ENCODE data around the gene FARS2. TPM values are rescaled to one million over a fixed set of nuclear protein-coding genes. Genes with fewer than 3 reads are reported as not detected.

Gene FARS2
- polyA plus RNA-seq, 10 donors: 9.2 to 14.0 (median 11.9) TPM

- no peak for DNase-seq
Observed at GRCh38 chr6:5285526-5285925, 24.2 kb downstream of the FARS2 start.

- DNase-seq: no peak
Observed at GRCh38 chr6:5286780-5287179, 25.5 kb downstream of the FARS2 start.

DNA sequence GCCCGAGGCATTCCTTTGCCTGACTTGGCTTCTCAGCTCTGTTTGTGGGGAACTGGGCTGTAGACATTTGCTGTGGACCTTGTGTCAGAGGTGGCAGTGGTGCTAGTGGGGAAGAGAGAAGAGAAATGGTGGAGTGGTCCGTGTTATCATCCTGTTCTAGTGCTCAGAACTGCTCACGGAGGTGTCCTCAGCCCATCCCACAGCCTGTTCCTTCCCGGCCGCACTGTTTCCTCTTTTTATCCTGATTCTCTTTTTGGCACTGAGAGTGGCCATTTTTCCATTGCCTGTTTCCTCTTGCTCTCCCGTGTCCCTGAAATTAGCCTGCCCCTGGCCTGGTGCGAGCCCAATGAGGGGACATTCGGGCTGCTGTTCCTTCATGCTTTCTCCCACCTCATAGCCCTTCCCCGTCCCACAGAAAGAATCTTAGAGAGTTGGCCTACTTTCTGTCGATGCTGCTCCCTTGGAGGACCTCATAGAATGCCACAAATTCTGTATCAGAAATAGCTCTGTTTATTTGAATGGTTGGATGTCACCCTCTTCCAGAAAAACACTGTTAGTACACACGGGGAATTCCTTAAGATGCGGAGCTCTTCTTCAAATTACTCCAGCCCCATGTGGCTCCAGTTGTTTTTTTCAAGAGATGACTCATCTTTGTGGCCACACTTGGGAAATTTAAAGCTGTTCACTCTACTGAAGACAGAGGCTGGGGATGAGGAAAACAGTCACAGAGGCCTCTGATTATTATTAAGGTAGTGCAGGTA, 26.1 kb downstream of the FARS2 start:
- peak in 1 of 3 donors; percentile 31 for DNase-seq

GRCh38 chr6:5287966-5288297, 26.6 kb downstream of the FARS2 start:
- no peak for DNase-seq

DNA sequence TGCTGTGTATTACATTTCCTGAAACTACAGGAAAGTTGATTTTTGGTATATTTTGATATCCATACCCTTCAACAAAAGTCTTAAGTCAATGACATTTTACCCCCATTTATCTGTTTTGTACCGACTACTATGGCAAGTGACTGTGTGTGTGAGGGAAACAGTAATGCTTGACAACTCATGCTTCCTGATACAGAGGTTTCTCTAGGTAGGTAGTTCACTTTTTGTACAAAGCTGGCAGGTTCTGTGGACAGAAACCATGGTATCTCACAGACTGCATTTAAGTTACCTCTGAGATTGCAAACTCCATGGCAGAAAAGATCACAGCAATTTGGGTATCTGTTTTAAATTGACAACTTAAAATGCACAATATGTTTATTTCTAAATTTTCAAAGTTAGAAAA, 28.8 kb downstream of the FARS2 start:
- no peak for DNase-seq

- no peak for DNase-seq
Observed at GRCh38 chr6:5290500-5290899, 29.2 kb downstream of the FARS2 start.

DNA sequence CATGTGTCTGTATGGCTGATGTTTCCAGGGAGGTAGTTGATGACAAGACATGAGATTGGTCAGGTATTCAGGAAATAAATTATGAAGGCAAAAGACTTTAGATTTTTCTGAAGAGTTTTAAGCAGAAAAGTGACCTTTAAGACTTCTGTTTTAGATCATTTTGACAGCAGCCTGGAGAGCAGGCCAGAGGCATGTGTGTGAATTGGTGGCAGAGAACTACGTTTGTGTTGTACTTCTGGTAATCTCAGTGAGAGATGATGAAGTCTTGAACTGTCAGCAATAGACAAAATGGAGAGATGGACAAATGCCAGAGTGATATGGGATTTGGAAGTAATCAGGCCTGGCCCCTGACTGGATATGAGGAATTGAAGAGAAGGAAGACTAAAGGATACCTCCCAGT, 30.8 kb downstream of the FARS2 start:
- no peak for DNase-seq

DNA sequence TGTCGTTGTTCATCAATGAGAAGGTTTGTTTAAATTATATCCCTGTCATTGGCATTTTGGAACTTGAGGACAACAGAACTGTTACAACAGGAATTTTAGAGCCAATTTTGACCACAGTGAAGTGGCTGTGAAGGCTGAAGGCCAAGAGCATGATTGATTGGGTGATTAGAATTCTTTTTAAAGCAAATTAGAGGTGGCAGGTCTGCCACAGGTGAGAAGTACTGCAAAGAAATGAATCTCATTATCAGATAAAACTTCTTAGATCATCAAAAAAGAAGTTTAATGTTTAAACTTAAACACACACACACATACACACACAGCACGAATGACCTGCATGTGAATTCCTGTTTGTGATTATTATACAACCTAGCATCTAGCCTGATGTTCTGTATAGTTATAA, 32.4 kb downstream of the FARS2 start:
- DNase-seq: no peak

DNA sequence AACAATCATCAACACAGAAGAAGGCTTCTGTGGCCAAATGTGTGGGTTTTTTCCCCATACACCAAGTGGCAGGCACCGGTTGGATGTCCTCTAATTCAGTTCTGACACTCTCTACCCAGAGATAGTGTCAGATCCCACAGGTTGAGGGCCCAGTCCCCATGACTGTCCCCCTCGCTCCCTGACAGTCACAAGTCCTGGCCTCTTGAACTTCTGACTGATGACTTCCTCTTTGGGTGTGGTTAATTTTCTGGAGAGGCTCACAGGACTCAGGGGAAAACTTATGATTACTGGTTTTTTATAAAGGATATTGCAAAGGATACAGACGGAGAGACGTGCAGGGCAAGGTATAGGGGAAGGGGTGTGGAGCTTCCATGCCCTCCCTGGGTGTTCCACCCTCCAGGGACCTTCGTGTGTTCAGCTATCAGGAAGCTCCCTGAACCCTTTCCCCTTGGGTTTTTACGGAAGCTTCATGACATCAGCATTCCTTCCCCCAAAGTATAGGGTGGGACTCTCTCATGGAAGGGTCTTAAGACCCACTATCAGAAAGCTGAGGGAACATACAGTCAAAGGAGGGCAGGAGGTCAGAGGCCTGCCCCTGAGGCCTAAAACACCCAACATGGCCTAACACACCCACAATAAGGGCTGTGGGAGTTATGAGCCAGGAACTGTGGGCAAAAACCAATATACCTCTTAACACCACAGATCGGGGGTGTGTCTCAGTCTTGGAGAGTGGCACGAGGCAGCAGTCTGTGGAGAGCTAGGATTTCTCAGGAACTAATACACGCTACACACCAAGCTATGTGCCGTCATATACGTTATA, 33.3 kb downstream of the FARS2 start:
- no peak for DNase-seq

GRCh38 chr6:5295623-5296022, 34.3 kb downstream of the FARS2 start:
- no peak for DNase-seq

DNA sequence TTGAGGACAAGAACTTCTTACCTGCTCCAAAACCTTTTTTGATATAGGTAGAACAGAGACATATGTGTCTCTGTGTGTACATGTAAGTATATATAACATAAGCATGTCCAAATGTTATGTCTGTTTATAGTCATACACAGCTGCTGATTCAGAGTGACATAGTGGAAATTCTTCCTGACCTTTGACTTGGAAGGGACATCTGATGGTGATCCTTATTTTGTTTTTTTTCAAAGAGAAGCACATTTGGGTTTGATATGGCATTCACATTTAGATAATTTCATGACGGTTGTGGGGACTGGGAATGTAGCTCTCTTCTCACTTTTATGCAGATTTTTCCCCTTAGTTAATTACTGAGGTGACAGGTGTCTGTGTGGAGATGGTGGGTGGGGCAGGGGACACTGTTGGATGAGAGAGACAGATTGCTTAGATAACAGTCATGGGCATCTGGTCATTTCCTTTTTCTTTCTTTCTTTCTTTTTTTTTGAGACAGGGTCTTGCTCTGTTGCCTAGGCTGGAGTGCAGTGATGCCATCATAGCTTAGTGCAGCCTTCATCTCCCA, 39.0 kb downstream of the FARS2 start:
- no peak for DNase-seq

DNA sequence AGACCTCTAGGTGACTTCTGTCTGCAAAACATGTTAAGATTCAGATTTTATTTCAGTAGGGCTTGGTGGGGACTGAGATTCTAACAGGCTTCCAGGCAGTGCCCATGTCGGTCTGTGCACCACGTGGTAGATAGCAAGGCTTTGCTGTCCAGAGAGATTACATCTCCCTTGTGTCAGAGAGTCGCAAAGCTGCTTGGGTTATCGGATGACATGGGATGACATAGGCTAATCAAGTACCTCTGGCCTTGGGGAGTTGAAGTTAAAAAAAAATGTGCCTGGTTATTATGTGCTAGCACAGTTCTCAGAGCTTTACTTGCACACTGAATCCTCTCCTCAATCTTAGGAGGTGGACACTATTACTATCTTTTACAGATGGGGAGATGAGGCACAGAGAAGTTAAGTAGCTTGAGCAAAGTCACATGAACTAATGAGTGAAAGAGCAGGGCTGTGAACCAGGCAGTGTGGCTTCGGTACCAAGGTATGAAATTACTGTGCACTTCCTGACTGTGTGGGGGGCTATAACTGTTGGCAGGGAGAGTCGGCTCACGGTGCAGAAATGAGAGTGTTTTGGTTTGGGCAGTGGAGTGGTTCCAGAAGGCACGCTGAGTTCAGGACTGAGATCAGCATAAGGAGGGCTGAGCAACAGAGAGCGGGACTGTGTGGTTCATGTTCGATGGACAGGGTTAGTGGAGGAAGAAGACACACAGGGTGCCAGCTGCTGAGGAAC, 41.1 kb downstream of the FARS2 start:
- DNase-seq: no peak

DNA sequence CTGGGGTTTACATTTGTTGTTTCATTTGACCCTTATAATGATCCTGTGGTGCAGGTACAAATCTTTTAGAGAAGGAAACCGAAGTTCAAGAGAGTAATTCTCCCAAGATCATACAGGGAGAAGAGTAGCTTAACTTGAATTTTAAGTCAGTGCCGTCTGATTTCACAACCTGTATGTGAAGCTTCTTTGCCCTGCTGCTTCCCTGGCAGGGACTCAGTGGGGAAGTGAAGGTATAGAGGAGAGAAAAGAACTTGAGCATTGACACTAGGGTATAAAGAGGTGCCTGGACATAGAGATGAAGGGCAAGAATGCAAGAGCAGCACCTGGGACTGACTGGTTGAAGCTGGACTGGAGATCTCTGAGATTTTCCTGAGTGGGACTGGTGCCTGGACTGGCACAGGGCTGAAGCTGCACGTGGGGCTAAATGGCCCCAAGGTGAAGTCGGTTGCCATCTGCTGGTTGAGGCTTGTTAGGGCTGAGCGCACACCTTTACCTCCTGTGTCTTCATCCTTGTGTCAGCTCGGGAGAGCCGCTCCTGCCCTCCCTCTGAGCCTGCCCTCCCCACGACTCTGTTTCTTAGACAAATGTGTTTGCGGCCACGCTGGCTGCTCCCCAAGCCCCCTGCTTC, 41.8 kb downstream of the FARS2 start:
- DNase-seq: peak in 1 of 3 donors; percentile 15

DNA sequence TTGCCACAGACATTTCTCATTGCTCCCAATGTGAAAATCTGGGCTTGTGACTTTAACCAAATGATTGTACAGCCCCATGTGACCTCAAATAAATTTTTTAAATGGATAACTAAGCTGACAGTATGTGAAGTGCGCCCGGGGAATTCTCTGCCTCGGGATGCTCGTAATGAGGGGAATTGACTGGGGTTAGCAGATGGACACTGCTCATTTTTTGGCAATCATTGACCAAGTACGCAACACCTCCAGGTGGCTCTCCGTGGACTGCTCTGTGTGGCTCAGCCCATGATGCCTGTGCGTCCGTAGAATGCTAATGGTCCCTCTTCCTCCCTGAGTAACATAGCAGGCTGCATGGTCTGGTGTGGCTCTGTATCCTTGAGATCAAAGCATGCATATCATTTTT, 42.4 kb downstream of the FARS2 start:
- no peak for DNase-seq

DNA sequence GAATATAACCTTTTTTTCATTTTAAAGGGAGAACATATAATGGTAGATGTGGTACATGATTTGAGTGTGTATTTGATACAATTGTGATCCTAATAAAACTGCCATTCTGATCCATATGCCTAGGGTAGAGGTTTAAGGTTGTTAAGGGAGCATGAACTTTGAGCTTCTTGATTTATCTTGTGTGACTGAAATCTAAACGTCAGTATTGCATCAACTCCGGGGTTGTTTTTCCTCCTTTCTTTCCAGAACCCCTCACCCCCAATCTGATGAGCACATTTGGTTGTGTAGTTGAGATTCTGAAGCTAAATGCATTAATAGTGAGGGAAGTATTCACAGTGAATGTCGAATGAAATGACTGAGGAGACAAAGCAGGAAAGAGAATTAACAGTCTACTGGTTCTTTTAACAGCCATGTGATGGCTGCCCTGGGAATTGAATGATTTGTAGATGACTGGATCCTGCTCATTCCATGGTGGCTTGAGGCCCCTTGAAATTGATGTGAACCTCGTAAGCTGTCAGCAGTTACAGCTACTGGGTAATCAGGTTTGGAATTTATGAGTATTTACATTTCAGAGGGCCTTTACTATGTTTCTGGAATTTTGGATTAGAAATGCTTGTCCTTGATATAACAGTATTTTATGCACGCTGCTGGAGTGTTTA, 44.8 kb downstream of the FARS2 start:
- DNase-seq: peak in 1 of 3 donors; percentile 33

- DNase-seq: no peak
Observed at GRCh38 chr6:5307058-5307457, 45.7 kb downstream of the FARS2 start.

GRCh38 chr6:5308066-5308465, 46.8 kb downstream of the FARS2 start:
- DNase-seq: no peak

DNA sequence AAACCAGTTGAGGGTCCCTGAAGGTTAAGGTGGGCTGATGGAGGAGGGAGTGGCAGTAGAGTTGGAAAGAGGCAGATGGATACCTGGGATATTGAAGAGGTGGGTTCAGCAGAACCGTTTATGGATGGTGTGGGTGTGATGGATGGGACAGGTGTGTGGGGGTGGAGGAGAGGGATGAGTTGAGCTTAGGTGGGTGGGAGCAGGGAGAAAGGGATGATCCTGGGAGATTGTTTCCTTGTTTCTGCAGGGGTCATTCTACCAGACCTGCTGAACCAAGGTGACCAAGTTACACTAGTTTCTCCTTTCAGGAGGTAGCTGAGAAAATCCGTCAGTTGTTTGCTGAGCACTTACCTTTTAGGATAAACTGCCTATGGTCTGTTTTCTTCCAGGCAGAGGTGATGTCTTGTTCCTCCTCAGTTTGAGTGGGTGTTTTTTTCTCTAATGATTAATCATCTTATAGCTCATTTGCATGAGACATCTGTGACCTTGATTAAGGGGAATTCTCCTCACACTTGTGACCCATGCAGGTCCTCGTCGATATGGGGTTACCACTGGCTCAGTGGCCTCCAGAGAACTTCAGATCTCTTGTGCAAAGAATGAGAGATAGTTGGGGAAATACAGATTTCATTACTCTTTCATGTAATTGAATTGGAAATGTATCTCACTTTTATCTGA, 53.0 kb downstream of the FARS2 start:
- DNase-seq: no peak

- no peak for DNase-seq
Observed at GRCh38 chr6:5315881-5316280, 54.6 kb downstream of the FARS2 start.

GRCh38 chr6:5316951-5317350, 55.6 kb downstream of the FARS2 start:
- no peak for DNase-seq

Data from muscle of back (tissue), 11 donors.